ENCODE results near the gene KNOP1. TPM values are rescaled to one million over a fixed set of nuclear protein-coding genes. Genes with fewer than 3 reads are reported as not detected.

KNOP1 gene
- total RNA-seq, 1 experiment from 2014 or later: 65.0 TPM

GRCh38 chr16:19766988-19767387, 49.0 kb upstream of the KNOP1 start:
- no peaks in the 10 kb centered on the region for H3K9me3 ChIP-seq (ENCODE audit: low read depth, low read length, poor library complexity, severe bottlenecking)
- DNase-seq (ENCODE audit: low spot score): no peak
- no peaks in the 10 kb centered on the region for H3K36me3 ChIP-seq (ENCODE audit: insufficient read depth, low read length, poor library complexity, severe bottlenecking)
- no peaks in the 10 kb centered on the region for H3K27me3 ChIP-seq (replicated peaks; ENCODE audit: insufficient read depth, low read depth, low read length, poor library complexity)
- no peak overlapping the region for H3K27ac ChIP-seq (ENCODE audit: low read depth, low read length, poor library complexity, severe bottlenecking)
- no TSS peak for BruUV-seq (replicated peaks)
- TF ChIP-seq CTCF (conservative IDR thresholded peaks at IDR 0.05; ENCODE audit: low read depth, low read length): no peak
- no peak for TF ChIP-seq EZH2 (IDR thresholded peaks at IDR 0.05; ENCODE audit: borderline replicate concordance, low read depth, low read length, poor library complexity, severe bottlenecking)
- intact Hi-C loops (cut with micrococcal nuclease; ENCODE audit: unreplicated experiment): no loop called here
- ChIA-PET CTCF (no interaction called here), POLR2A (ENCODE audit: low non-redundant PET) (no interaction called here)
- H3K4me1 ChIP-seq (ENCODE audit: insufficient read depth, low read length, poor library complexity, severe bottlenecking): no peaks in the 10 kb centered on the region
- H3K4me3 ChIP-seq (ENCODE audit: low read depth, low read length, poor library complexity, severe bottlenecking): no peak overlapping the region

- H3K9me3 ChIP-seq (ENCODE audit: low read depth, low read length, poor library complexity, severe bottlenecking): no peaks in the 10 kb centered on the region
- BruUV-seq (replicated peaks): no TSS peak
- ChIA-PET POLR2A (ENCODE audit: low non-redundant PET) (no interaction called here), CTCF (no interaction called here)
- DNase-seq (ENCODE audit: low spot score): no peak
- intact Hi-C loops (cut with micrococcal nuclease; ENCODE audit: unreplicated experiment): no loop called here
- H3K27ac ChIP-seq (ENCODE audit: low read depth, low read length, poor library complexity, severe bottlenecking): no peak overlapping the region
- H3K4me1 ChIP-seq (ENCODE audit: insufficient read depth, low read length, poor library complexity, severe bottlenecking): no peaks in the 10 kb centered on the region
- no peaks in the 10 kb centered on the region for H3K27me3 ChIP-seq (replicated peaks; ENCODE audit: insufficient read depth, low read depth, low read length, poor library complexity)
- no peak overlapping the region for H3K4me3 ChIP-seq (ENCODE audit: low read depth, low read length, poor library complexity, severe bottlenecking)
- TF ChIP-seq CTCF (conservative IDR thresholded peaks at IDR 0.05; ENCODE audit: low read depth, low read length) (no peak), EZH2 (IDR thresholded peaks at IDR 0.05; ENCODE audit: borderline replicate concordance, low read depth, low read length, poor library complexity, severe bottlenecking) (no peak)
- no peaks in the 10 kb centered on the region for H3K36me3 ChIP-seq (ENCODE audit: insufficient read depth, low read length, poor library complexity, severe bottlenecking)
Measured at GRCh38 chr16:19766554-19766884, 48.5 kb upstream of the KNOP1 start.

GRCh38 chr16:19765860-19766553, 48.0 kb upstream of the KNOP1 start:
- no peak for DNase-seq (ENCODE audit: low spot score)
- Histone ChIP-seq H3K4me3 (ENCODE audit: low read depth, low read length, poor library complexity, severe bottlenecking) (no peak overlapping the region), H3K4me1 (ENCODE audit: insufficient read depth, low read length, poor library complexity, severe bottlenecking) (no peaks in the 10 kb centered on the region), H3K9me3 (ENCODE audit: low read depth, low read length, poor library complexity, severe bottlenecking) (no peaks in the 10 kb centered on the region), H3K36me3 (ENCODE audit: insufficient read depth, low read length, poor library complexity, severe bottlenecking) (no peaks in the 10 kb centered on the region), H3K27me3 (replicated peaks; ENCODE audit: insufficient read depth, low read depth, low read length, poor library complexity) (no peaks in the 10 kb centered on the region), H3K27ac (ENCODE audit: low read depth, low read length, poor library complexity, severe bottlenecking) (no peak overlapping the region)
- POLR2A ChIA-PET (ENCODE audit: low non-redundant PET): no interaction called here
- CTCF ChIA-PET: no interaction called here
- intact Hi-C loops (cut with micrococcal nuclease; ENCODE audit: unreplicated experiment): no loop called here
- TF ChIP-seq EZH2 (IDR thresholded peaks at IDR 0.05; ENCODE audit: borderline replicate concordance, low read depth, low read length, poor library complexity, severe bottlenecking) (no peak), CTCF (conservative IDR thresholded peaks at IDR 0.05; ENCODE audit: low read depth, low read length) (no peak)
- BruUV-seq (replicated peaks): no TSS peak

Data from A673 (cell line).